Measurements from ENCODE around the gene SPRED1. TPM values are rescaled to one million over a fixed set of nuclear protein-coding genes. Genes with fewer than 3 reads are reported as not detected.

The SPRED1 gene
- total and polyA plus RNA-seq, 2 donors (not counting 1 experiment from before 2014, with no cell fraction given), result 0.09 to 2.1 TPM

GRCh38 chr15:38208206-38208605 is 44.4 kb upstream of the SPRED1 start:
- Histone ChIP-seq H4K20me1 (ENCODE audit: control insufficient read depth, insufficient read depth, low read length, poor library complexity, severe bottlenecking) (no peaks in the 10 kb centered on the region), H3K9ac (ENCODE audit: low read length) (no peak overlapping the region), H3K27me3 (replicated peaks in 1 of 4; ENCODE audit: control extremely low read depth in 1 of 4, control insufficient read depth in 3 of 4, insufficient read depth in 4 of 4, low read length in 3 of 4) (peaks cover 0 to 3% (median 0%) of the 10 kb centered on the region in 4 experiments), H3K4me3 (ENCODE audit: control extremely low read depth in 1 of 5, extremely low read depth in 1 of 5, insufficient read depth in 1 of 5, low read depth in 2 of 5, low read length in 4 of 5) (no peak overlapping the region), H2AFZ (ENCODE audit: insufficient read depth, low read depth, low read length, poor library complexity, severe bottlenecking) (no peak overlapping the region), H3K27ac (ENCODE audit: low read length in 2 of 2) (no peak overlapping the region), H3K36me3 (replicated peaks in 1 of 2; ENCODE audit: control extremely low read depth in 1 of 2, control insufficient read depth in 1 of 2, extremely low read depth in 1 of 2, insufficient read depth in 2 of 2, low read length in 1 of 2) (no peaks in the 10 kb centered on the region), H3K9me3 (ENCODE audit: control extremely low read depth in 1 of 3, control insufficient read depth in 2 of 3, insufficient read depth in 1 of 3, low read length in 2 of 3) (no peaks in the 10 kb centered on the region), H3K79me2 (ENCODE audit: control insufficient read depth, insufficient read depth, low read length) (no peaks in the 10 kb centered on the region), H3K4me1 (ENCODE audit: control insufficient read depth in 2 of 2, insufficient read depth in 2 of 2, low read length in 2 of 2) (no peaks in the 10 kb centered on the region), H3K4me2 (replicated peaks; ENCODE audit: low read depth, low read length, poor library complexity, severe bottlenecking) (no peak overlapping the region)
- TF ChIP-seq EZH2 (IDR thresholded peaks at IDR 0.05; ENCODE audit: borderline replicate concordance, insufficient read depth, low read depth, low read length, poor library complexity, severe bottlenecking) (no peak), CTCF (IDR thresholded peaks at IDR 0.05) (no peak)
- intact Hi-C loops (cut with micrococcal nuclease), result no loop called here
- WGBS (ENCODE audit: insufficient coverage), result no CpG with 5 or more reads among the region's 1 CpG
- ChIA-PET POLR2A (no interaction called here), CTCF (no interaction called here)
- H3K27ac Mint-ChIP-seq, result no peak overlapping the region
- DNase-seq (no peak), ATAC-seq (ENCODE audit: low read depth) (no peak)
- peaks cover 21% of the 10 kb centered on the region for H3K27me3 Mint-ChIP-seq
- no peaks in the 10 kb centered on the region for H3K4me1 Mint-ChIP-seq
- no peaks in the 10 kb centered on the region for H3K9me3 Mint-ChIP-seq (ENCODE audit: insufficient read depth)
- no peak overlapping the region for H3K4me3 Mint-ChIP-seq

- no peaks in the 10 kb centered on the region for H3K9me3 Mint-ChIP-seq (ENCODE audit: insufficient read depth)
- Histone ChIP-seq H3K9ac (ENCODE audit: low read length) (no peak overlapping the region), H3K79me2 (ENCODE audit: control insufficient read depth, insufficient read depth, low read length) (no peaks in the 10 kb centered on the region), H3K4me2 (replicated peaks; ENCODE audit: low read depth, low read length, poor library complexity, severe bottlenecking) (no peak overlapping the region), H4K20me1 (ENCODE audit: control insufficient read depth, insufficient read depth, low read length, poor library complexity, severe bottlenecking) (no peaks in the 10 kb centered on the region), H2AFZ (ENCODE audit: insufficient read depth, low read depth, low read length, poor library complexity, severe bottlenecking) (no peak overlapping the region), H3K9me3 (ENCODE audit: control extremely low read depth in 1 of 3, control insufficient read depth in 2 of 3, insufficient read depth in 1 of 3, low read length in 2 of 3) (no peaks in the 10 kb centered on the region), H3K36me3 (replicated peaks in 1 of 2; ENCODE audit: control extremely low read depth in 1 of 2, control insufficient read depth in 1 of 2, extremely low read depth in 1 of 2, insufficient read depth in 2 of 2, low read length in 1 of 2) (no peaks in the 10 kb centered on the region), H3K4me3 (ENCODE audit: control extremely low read depth in 1 of 5, extremely low read depth in 1 of 5, insufficient read depth in 1 of 5, low read depth in 2 of 5, low read length in 4 of 5) (no peak overlapping the region), H3K27ac (ENCODE audit: low read length in 2 of 2) (no peak overlapping the region), H3K4me1 (ENCODE audit: control insufficient read depth in 2 of 2, insufficient read depth in 2 of 2, low read length in 2 of 2) (no peaks in the 10 kb centered on the region), H3K27me3 (replicated peaks in 1 of 4; ENCODE audit: control extremely low read depth in 1 of 4, control insufficient read depth in 3 of 4, insufficient read depth in 4 of 4, low read length in 3 of 4) (peaks cover 0 to 3% (median 0%) of the 10 kb centered on the region in 4 experiments)
- intact Hi-C loops (cut with micrococcal nuclease), result no loop called here
- no peaks in the 10 kb centered on the region for H3K4me1 Mint-ChIP-seq
- H3K27me3 Mint-ChIP-seq, result peaks cover 18% of the 10 kb centered on the region
- no CpG with 5 or more reads among the region's 2 CpGs for WGBS (ENCODE audit: insufficient coverage)
- no peak for DNase-seq
- POLR2A ChIA-PET, result no interaction called here
- TF ChIP-seq CTCF (IDR thresholded peaks at IDR 0.05) (no peak), EZH2 (IDR thresholded peaks at IDR 0.05; ENCODE audit: borderline replicate concordance, insufficient read depth, low read depth, low read length, poor library complexity, severe bottlenecking) (no peak)
- no peak overlapping the region for H3K4me3 Mint-ChIP-seq
- CTCF ChIA-PET, result no interaction called here
- no peak overlapping the region for H3K27ac Mint-ChIP-seq
- ATAC-seq (ENCODE audit: low read depth), result no peak
These were observed 43.9 kb upstream of the SPRED1 start for GRCh38 chr15:38208779-38209178.
